Inferior parietal cortex (tissue), 1 donor: Measurements from ENCODE around the gene GRIK5.

Experiments used
- DNase-seq: peaks from one replicate; pipeline ENCODE4 v3.0.0-alpha.2; 2016; ENCODE audit errors: extremely low spot score

GRIK5 gene

DNA sequence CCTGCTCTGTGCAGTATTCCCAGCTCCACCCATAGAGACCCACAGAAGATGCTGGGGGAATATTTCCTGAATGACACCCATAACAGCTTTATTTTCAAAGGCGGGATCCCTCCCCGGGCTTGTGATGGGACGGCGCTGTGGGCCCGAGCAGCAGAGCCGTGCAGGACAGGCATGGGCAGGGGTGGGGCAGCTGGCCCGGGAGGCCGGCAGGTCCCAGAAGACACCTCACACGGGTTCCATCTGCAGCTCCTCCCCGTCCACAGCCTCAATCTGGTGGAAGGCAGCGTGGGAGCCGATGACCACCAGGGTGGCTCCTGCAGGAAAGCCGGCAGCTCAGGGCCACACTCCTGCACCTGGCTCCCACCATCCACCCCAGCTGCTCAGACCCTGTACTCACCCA is 113.4 kb downstream of the GRIK5 start:
- DNase-seq = no peak

DNA sequence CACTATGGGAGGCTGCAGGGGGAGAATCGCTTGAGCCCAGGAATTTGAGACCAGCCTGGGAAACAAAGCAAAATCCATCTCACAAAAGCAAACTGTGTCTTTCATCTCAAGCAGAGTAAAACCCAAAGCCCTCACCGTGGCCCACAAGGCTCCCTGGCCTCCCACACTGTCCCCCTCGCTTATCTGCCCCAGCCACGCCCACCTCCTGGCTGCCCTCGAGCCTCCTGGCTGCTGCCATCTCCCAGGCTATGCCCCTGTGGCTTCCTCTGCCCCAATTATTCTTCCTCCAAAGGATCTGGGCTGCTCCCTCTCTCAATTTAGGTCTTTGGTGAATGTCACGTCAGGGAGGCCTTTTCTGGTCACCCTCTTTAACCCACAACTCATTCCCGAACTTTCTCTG is 114.5 kb downstream of the GRIK5 start:
- DNase-seq = no peak

DNA sequence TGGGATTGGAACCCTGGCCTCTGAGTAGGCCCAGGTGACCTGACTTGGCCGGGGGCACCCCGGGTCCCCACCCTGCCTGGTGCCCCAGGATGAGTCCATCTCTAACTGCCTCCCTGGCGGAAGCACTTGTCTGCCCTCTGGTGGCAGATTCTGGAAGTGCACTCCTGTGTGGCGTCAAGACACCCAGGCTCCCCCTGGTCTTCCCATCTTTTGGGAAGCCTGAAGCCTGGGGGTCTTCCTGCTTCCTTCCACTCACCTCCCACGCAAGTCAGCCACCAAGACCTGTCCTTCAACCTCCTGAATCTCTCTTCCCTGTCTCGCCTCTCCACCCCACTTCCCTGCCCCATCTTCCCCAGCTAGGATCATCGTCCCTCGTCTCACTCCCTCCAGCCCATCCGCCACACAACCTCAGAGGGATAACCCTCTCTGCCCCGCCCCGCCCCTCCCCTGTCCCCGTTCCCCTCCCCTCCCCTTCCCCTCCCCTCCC is 118.3 kb downstream of the GRIK5 start:
- peak; percentile 87 for DNase-seq
